Right cardiac atrium (tissue), 5 donors: ENCODE measurements around the gene MOGAT3. TPM values are rescaled to one million over a fixed set of nuclear protein-coding genes. Genes with fewer than 3 reads are reported as not detected.

ENCODE experiments used
- ATAC-seq, 2 donors: fragments of 200-7000 bp; cut with Tn5 transposase; one replicate each; pipeline versions ENCODE4 v1.8.0 to v1.9.1; 2020; ENCODE audit warnings: moderate library complexity in 2 of 2, mild to moderate bottlenecking in 1 of 2
- DNase-seq, 3 donors: peaks; one replicate each; pipeline ENCODE4 v3.0.0-alpha.2; 2020
- H3K27ac ChIP-seq: one replicate; pipeline ENCODE4 v1.5.1; 2013; ENCODE audit warnings: mild to moderate bottlenecking, low read length, control low read depth, moderate library complexity
- H3K27me3 ChIP-seq: one replicate; pipeline ENCODE4 v1.6.1; 2013; ENCODE audit not compliant: control insufficient read depth, insufficient read depth
- H3K4me1 ChIP-seq: one replicate; pipeline ENCODE4 v1.6.1; 2013; ENCODE audit warnings: low read length; ENCODE audit not compliant: control insufficient read depth, insufficient read depth
- H3K4me3 ChIP-seq: one replicate; pipeline ENCODE4 v1.5.1; 2013; ENCODE audit warnings: low read length, control low read depth
- H3K9me3 ChIP-seq: one replicate; pipeline ENCODE4 v1.6.1; 2013; ENCODE audit warnings: low read length; ENCODE audit not compliant: control insufficient read depth
- WGBS: extraction: QIAGEN DNeasy Blood & Tissue Kit; methylation state at CpG from one replicate; pipeline ENCODE4 v1.1.7; 2013; 5-methylcytosine and 5-hydroxymethylcytosine counted together
- intact Hi-C, 4 donors: fragments of 100-400 bp; cut with DNase I; formaldehyde crosslinking; loops; one replicate each; pipeline versions ENCODE4 v1.11.0 to v1.14.0; 2022 to 2023
- polyA plus RNA-seq: library from polyadenylated mRNA; stranded (reverse); fragments of 200-250 nt; gene quantifications from one replicate; pipeline ENCODE4 v1.2.3, GENCODE V29; 2013
- total RNA-seq, 4 donors: library from RNA; stranded (reverse); fragmentation: NEBNext Ultra II Directional; extraction: Animal tissue kit (Norgen Biotek cat#: 25700); gene quantifications; one replicate each; pipeline ENCODE4 v1.2.1, GENCODE V29; 2021
- donor health status: healthy with polysubstance abuse.
- donor health status: DM: no; HTN: yes; CAD: no.
- donor health status: DM: no; HTN: no; CAD: no.
- donor health status: DM: no; HTN: yes; CAD: no; lungs with severe emphysema.
- donor health status: DM: yes; HTN: yes; CAD: no.

The MOGAT3 gene
- total and polyA plus RNA-seq, 5 donors, result not detected

DNA sequence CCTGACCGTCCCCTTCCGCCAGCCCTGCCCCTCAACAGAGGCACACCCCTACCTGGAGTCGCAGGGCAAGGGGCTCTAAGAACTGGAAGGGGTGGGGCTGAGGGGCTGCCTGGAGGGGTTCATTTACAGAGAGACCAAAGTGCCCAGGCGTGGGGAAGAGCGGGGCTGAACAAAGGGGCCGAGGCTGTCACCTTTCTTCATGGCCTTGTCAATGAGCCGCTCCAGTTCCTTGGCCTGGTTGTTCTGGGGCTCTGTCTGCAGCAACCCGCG lies 39.0 kb upstream of the MOGAT3 start:
- peak overlapping the region; percentile 7 for H3K27ac ChIP-seq
- WGBS, result 89% methylated on average over 9 of the region's 9 CpGs
- no peaks in the 10 kb centered on the region for H3K27me3 ChIP-seq
- ATAC-seq (no peak), DNase-seq (no peak)
- peaks cover 9% of the 10 kb centered on the region for H3K4me1 ChIP-seq
- no peak overlapping the region for H3K4me3 ChIP-seq
- H3K9me3 ChIP-seq, result no peaks in the 10 kb centered on the region
- intact Hi-C loops, result no loop called here

DNA sequence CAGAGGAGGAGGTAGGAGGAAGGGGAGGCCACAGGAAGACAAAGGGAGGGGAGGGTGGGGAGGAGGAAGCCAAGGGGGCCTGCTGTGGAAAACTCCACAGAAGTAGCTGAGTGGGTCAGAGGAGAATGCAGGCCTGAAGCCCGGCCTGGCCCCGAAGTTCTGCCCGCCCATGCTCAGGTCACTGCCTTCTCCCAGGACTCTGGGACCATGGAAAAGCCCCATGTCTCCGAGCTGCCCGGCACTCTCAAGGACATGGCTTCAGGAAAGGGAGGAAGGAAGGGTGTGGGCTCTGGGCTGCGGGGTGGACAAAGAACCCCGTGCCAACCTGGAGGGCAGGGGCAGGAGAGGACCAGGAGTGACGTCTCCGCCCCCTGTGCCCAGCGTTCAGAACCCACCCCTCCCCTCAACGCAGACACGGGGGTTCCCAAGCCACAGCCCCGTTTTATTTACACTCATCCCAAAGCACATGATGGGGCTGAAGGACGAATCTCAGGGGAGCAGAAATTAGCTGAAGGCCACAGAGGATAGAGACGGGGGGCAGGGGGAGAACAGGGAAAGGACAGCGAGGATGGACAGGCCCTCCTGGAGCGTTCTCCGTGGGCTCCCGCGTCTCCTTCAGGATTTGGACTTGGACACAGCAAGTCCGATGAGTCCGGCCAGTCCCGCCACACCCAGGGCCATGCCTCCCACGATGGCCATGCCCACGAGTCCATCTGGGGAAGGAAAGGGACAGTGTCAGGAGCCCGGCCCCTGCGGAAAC lies 38.5 kb upstream of the MOGAT3 start:
- 59% methylated on average over 27 of the region's 27 CpGs for WGBS
- ATAC-seq (peak; percentile 25 to 67), DNase-seq (peak in 2 of 3 donors; percentile 61 to 75)
- H3K27ac ChIP-seq, result peak overlapping the region; percentile 78
- no peaks in the 10 kb centered on the region for H3K27me3 ChIP-seq
- no peaks in the 10 kb centered on the region for H3K9me3 ChIP-seq
- no peak overlapping the region for H3K4me3 ChIP-seq
- intact Hi-C loops, result no loop called here
- H3K4me1 ChIP-seq, result peaks cover 9% of the 10 kb centered on the region

GRCh38 chr7:101238226-101239182 lies 37.7 kb upstream of the MOGAT3 start:
- no peaks in the 10 kb centered on the region for H3K27me3 ChIP-seq
- peak in 1 of 3 donors; percentile 41 for DNase-seq
- intact Hi-C loops, result no loop called here
- peak overlapping the region; percentile 78 for H3K27ac ChIP-seq
- ATAC-seq, result peak; percentile 1 to 17
- H3K4me1 ChIP-seq, result peaks cover 9% of the 10 kb centered on the region
- no peak overlapping the region for H3K4me3 ChIP-seq
- 48% methylated on average over 28 of the region's 28 CpGs for WGBS
- no peaks in the 10 kb centered on the region for H3K9me3 ChIP-seq

DNA sequence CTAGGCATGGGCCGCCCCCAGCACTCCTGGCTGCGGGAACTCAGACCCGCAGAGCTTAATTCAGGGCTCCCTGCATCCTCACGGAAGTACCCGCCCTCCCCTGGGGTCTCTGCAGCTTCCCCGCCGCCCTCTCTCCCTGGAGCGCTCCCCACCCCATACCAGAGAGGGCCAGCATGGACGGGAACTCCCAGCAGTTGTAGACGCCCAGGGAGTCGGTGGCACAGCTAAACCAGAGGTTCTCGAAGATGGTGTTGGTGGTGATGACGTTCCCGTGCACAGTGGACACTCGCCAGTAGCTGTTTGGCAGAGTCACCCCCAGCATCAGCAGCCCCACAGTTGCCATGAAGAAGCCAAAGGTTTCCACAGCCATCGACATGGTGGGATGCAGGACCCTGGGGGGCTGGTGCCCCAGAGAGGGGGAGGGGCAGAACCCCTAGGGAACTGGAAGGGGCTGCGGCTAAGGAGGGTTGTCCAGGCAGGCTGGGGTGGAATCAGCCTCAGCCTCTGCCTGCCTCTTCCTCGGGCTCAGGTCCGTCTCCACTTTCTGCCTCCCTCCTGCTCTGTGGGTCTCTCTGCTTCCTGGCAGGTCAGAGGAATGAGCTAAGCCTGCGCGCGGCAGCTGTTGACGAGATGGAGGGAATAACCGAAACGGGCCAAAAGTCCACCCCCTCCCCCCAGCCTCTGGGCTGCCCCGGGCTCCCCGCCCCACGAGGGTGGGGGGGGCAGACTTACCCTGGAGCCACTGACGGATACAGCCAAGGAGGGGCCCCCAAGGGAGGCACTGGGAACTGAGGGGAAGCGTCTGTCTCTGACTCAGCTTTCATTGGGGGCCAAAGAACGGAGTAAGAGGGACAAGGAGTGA lies 36.6 kb upstream of the MOGAT3 start, which contains the start of gene CLDN15:
Gene CLDN15 (minus strand): TSS at position 597 of the 862 bp plus-strand sequence. CDS start 221 bp downstream, at position 376.
- Histone ChIP-seq H3K27ac (peak within 1 kb of the TSS; percentile 78), H3K9me3 (no peaks in the 10 kb centered on the region), H3K27me3 (no peaks in the 10 kb centered on the region), H3K4me1 (peaks cover 9% of the 10 kb centered on the region), H3K4me3 (no peak within 1 kb of the TSS)
- DNase-seq (peak; percentile 94), ATAC-seq (peak; percentile 73 to 82)
- 36% methylated on average over 31 of the region's 31 CpGs for WGBS
- intact Hi-C loops, result no loop called here

GRCh38 chr7:101236292-101236835 lies 35.5 kb upstream of the MOGAT3 start:
- no peak overlapping the region for H3K4me3 ChIP-seq
- WGBS, result 90% methylated on average over 21 of the region's 21 CpGs
- DNase-seq (no peak), ATAC-seq (no peak)
- no peaks in the 10 kb centered on the region for H3K27me3 ChIP-seq
- H3K4me1 ChIP-seq, result peaks cover 9% of the 10 kb centered on the region
- H3K27ac ChIP-seq, result no peak overlapping the region
- intact Hi-C loops, result no loop called here
- H3K9me3 ChIP-seq, result no peaks in the 10 kb centered on the region

GRCh38 chr7:101235522-101235921 lies 34.7 kb upstream of the MOGAT3 start:
- H3K4me1 ChIP-seq, result peaks cover 9% of the 10 kb centered on the region
- 79% methylated on average over 9 of the region's 9 CpGs for WGBS
- H3K27ac ChIP-seq, result no peak overlapping the region
- ATAC-seq (no peak), DNase-seq (no peak)
- H3K27me3 ChIP-seq, result no peaks in the 10 kb centered on the region
- H3K9me3 ChIP-seq, result no peaks in the 10 kb centered on the region
- H3K4me3 ChIP-seq, result no peak overlapping the region
- intact Hi-C loops, result no loop called here

- Histone ChIP-seq H3K27ac (no peak overlapping the region), H3K4me3 (no peak overlapping the region), H3K27me3 (no peaks in the 10 kb centered on the region), H3K4me1 (peaks cover 9% of the 10 kb centered on the region), H3K9me3 (no peaks in the 10 kb centered on the region)
- ATAC-seq, result no peak
- 74% methylated on average over 11 of the region's 11 CpGs for WGBS
- intact Hi-C loops, result no loop called here
- no peak for DNase-seq
Observed at GRCh38 chr7:101235050-101235449, 34.2 kb upstream of the MOGAT3 start.

DNA sequence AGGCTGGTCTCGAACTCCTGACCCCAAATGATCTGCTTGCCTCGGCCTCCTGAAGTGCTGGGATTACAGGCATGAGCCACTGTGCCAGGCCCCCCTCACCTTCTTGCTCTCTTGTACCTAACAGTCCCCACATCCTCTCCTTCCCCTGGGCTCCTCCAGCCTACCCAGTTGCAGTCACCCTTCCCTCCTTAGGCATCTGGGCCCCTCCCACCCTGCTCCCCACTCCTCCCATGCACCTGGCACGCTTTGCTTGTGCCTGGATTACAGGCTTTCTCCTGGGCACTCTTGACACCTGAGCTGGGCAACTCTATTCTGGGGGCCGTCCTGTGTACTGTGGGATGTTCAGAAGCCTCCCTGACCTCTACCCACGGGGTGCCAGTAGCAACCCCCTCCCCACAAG lies 33.8 kb upstream of the MOGAT3 start:
- Histone ChIP-seq H3K4me3 (no peak overlapping the region), H3K4me1 (peaks cover 9% of the 10 kb centered on the region), H3K9me3 (no peaks in the 10 kb centered on the region), H3K27ac (no peak overlapping the region), H3K27me3 (no peaks in the 10 kb centered on the region)
- WGBS, result 88% methylated on average over 5 of the region's 5 CpGs
- intact Hi-C loops, result no loop called here
- DNase-seq, result no peak
- ATAC-seq, result no peak

GRCh38 chr7:101233907-101234547 lies 33.2 kb upstream of the MOGAT3 start:
- peaks cover 9% of the 10 kb centered on the region for H3K4me1 ChIP-seq
- H3K27ac ChIP-seq, result no peak overlapping the region
- DNase-seq, result no peak
- no peak overlapping the region for H3K4me3 ChIP-seq
- no peak for ATAC-seq
- H3K9me3 ChIP-seq, result no peaks in the 10 kb centered on the region
- H3K27me3 ChIP-seq, result no peaks in the 10 kb centered on the region
- intact Hi-C loops, result no loop called here
- WGBS, result 89% methylated on average over 21 of the region's 21 CpGs

GRCh38 chr7:101232141-101232850 lies 31.5 kb upstream of the MOGAT3 start:
- intact Hi-C loops, result no loop called here

More at GRCh38 chr7:101232141-101232850, 31.5 kb upstream of the MOGAT3 start:
- no peak overlapping the region for H3K27ac ChIP-seq
- no peaks in the 10 kb centered on the region for H3K4me1 ChIP-seq
- no peaks in the 10 kb centered on the region for H3K9me3 ChIP-seq
- peak in 1 of 3 donors; percentile 73 for DNase-seq
- no peaks in the 10 kb centered on the region for H3K27me3 ChIP-seq
- peak; percentile 50 to 51 for ATAC-seq
- peak overlapping the region; percentile 1 for H3K4me3 ChIP-seq
- 16% methylated on average over 52 of the region's 52 CpGs for WGBS
